CD4-positive, alpha-beta T cell treated with Interleukin-17A for 4 hours (primary cell): ENCODE results near the gene BCR.

Source experiments
- DNase-seq: peaks from one replicate; pipeline ENCODE4 v3.0.0-alpha.2; 2020; ENCODE audit warnings: mixed read lengths

The BCR gene

GRCh38 chr22:23250056-23250784 is 69.9 kb downstream of the BCR start:
- peak; percentile 21 for DNase-seq

GRCh38 chr22:23250785-23251363 is 70.6 kb downstream of the BCR start:
- no peak for DNase-seq

- DNase-seq = peak; percentile 43
Observed at GRCh38 chr22:23251445-23252093, 71.3 kb downstream of the BCR start.

- no peak for DNase-seq
Observed at GRCh38 chr22:23253475-23254055, 73.3 kb downstream of the BCR start.

GRCh38 chr22:23255506-23256170 is 75.3 kb downstream of the BCR start:
- DNase-seq = no peak

GRCh38 chr22:23256171-23256932 is 76.0 kb downstream of the BCR start:
- no peak for DNase-seq

- no peak for DNase-seq
Observed at GRCh38 chr22:23256986-23257888, 76.9 kb downstream of the BCR start.

- DNase-seq = no peak
Observed at GRCh38 chr22:23257889-23258825, 77.8 kb downstream of the BCR start.

GRCh38 chr22:23258826-23259170 is 78.5 kb downstream of the BCR start:
- no peak for DNase-seq

- DNase-seq = no peak
Observed at GRCh38 chr22:23259916-23260644, 79.8 kb downstream of the BCR start.

- no peak for DNase-seq
Observed at GRCh38 chr22:23260645-23261581, 80.6 kb downstream of the BCR start.

GRCh38 chr22:23261900-23262450 is 81.7 kb downstream of the BCR start:
- DNase-seq = no peak

- DNase-seq = no peak
Observed at GRCh38 chr22:23262518-23263332, 82.4 kb downstream of the BCR start.

- DNase-seq = peak; percentile 51
Observed at GRCh38 chr22:23263651-23264555, 83.6 kb downstream of the BCR start.

GRCh38 chr22:23264610-23265367 is 84.5 kb downstream of the BCR start:
- DNase-seq = no peak
